ENCODE results near the gene SMPDL3A. TPM values are rescaled to one million over a fixed set of nuclear protein-coding genes. Genes with fewer than 3 reads are reported as not detected.

Gene SMPDL3A
- total and polyA plus RNA-seq, 5 experiments from 2014 or later = 0.21 TPM; not detected in 4

DNA sequence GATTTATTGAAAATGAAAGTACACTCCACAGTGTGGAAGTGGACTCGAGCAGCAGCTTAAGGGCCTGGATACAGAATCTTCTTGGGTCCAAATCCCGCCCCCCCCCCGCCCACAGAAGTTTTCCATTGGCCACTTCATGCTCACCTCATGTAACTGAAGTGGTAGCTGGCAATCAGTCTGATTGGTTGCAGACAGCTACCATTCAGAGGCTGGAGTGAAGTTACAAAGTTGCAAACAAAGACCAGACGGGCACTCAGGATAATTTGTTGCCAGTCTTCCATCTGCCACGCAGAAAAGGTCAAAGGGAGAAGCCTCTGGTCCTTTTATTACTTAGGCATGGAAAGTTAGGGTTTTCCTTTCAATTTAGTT, 35.4 kb upstream of the SMPDL3A start:
- no peaks in the 10 kb centered on the region for H3K27me3 Mint-ChIP-seq
- H3K36me3 Mint-ChIP-seq = no peaks in the 10 kb centered on the region
- H3K4me1 Mint-ChIP-seq = peaks cover 16 to 35% (median 30%) of the 10 kb centered on the region in 4 donors
- peaks cover 0 to 2% (median 0%) of the 10 kb centered on the region in 9 donors for H3K9me3 Mint-ChIP-seq
- ATAC-seq (no peak), DNase-seq (no peak)
- POLR2A ChIA-PET = no interaction called here
- H3K4me3 Mint-ChIP-seq = no peak overlapping the region
- H3K27ac Mint-ChIP-seq = peak overlapping the region in 2 of 10 donors; percentile 41 to 78

GRCh38 chr6:122754191-122754731, 34.8 kb upstream of the SMPDL3A start:
- H3K9me3 Mint-ChIP-seq = peaks cover 0 to 2% (median 0%) of the 10 kb centered on the region in 9 donors
- H3K36me3 Mint-ChIP-seq = no peaks in the 10 kb centered on the region
- no peaks in the 10 kb centered on the region for H3K27me3 Mint-ChIP-seq
- peak overlapping the region in 2 of 10 donors; percentile 1 to 84 for H3K27ac Mint-ChIP-seq
- H3K4me1 Mint-ChIP-seq = peaks cover 16 to 35% (median 30%) of the 10 kb centered on the region in 4 donors
- H3K4me3 Mint-ChIP-seq = no peak overlapping the region
- POLR2A ChIA-PET = no interaction called here
- ATAC-seq (no peak), DNase-seq (no peak)

DNA sequence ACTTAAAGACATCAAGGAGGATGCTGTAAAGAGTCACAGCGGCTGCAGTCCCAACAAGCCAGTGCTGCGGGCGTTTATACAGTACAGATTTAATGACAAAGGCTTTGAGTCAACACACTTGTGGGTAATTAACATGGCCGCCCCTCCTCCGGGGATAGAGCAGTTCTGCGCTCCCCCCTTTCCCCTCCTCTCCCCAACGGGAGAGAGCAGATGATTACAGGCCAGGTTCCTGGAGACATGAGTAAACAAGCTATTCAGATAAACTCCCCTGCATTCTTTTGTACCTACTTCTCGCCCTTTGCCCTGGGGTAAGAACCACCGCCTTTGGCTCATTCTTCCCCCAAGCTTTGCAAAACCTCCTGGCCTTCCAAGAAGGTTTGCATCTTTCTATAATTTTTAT, 33.2 kb upstream of the SMPDL3A start:
- no peak for ATAC-seq
- POLR2A ChIA-PET = no interaction called here
- no peak overlapping the region for H3K27ac Mint-ChIP-seq
- H3K9me3 Mint-ChIP-seq = peaks cover 0 to 2% (median 0%) of the 10 kb centered on the region in 9 donors
- H3K27me3 Mint-ChIP-seq = no peaks in the 10 kb centered on the region
- no peak for DNase-seq
- no peaks in the 10 kb centered on the region for H3K36me3 Mint-ChIP-seq
- H3K4me3 Mint-ChIP-seq = no peak overlapping the region
- peaks cover 13 to 29% (median 24%) of the 10 kb centered on the region in 4 donors for H3K4me1 Mint-ChIP-seq

- no peak overlapping the region for H3K4me3 Mint-ChIP-seq
- H3K36me3 Mint-ChIP-seq = no peaks in the 10 kb centered on the region
- DNase-seq (no peak), ATAC-seq (no peak)
- H3K4me1 Mint-ChIP-seq = peaks cover 0 to 10% (median 4%) of the 10 kb centered on the region in 4 donors
- no peak overlapping the region for H3K27ac Mint-ChIP-seq
- H3K9me3 Mint-ChIP-seq = peaks cover 0 to 5% (median 0%) of the 10 kb centered on the region in 9 donors
- H3K27me3 Mint-ChIP-seq = peaks cover 0 to 1% (median 0%) of the 10 kb centered on the region in 5 donors
- POLR2A ChIA-PET = no interaction called here
Measured at GRCh38 chr6:122758927-122759334, 30.1 kb upstream of the SMPDL3A start.

DNA sequence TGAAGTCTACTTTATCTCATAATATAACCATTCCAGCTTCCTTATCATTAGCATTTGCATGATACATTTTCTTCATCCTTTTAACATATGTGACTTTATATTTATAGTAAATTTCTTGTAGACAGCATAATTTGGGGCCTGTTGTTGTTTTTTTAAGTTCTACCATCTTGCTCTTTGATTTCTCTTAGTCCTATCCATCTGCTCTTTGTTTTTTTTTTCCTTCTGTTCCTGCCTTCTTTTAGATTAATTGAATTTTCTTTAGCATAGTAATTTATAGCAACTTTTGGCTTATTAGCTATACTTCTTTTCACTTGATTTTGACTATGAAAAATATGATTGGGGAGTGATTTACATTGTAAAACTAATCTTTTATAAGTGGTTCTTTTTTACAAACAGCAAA, 28.7 kb upstream of the SMPDL3A start:
- Mint-ChIP-seq H3K9me3 (peaks cover 0 to 10% (median 0%) of the 10 kb centered on the region in 9 donors), H3K4me1 (no peaks in the 10 kb centered on the region), H3K36me3 (no peaks in the 10 kb centered on the region), H3K27ac (no peak overlapping the region), H3K4me3 (no peak overlapping the region), H3K27me3 (peaks cover 0 to 1% (median 0%) of the 10 kb centered on the region in 5 donors)
- POLR2A ChIA-PET = no interaction called here
- ATAC-seq = no peak
- no peak for DNase-seq

DNA sequence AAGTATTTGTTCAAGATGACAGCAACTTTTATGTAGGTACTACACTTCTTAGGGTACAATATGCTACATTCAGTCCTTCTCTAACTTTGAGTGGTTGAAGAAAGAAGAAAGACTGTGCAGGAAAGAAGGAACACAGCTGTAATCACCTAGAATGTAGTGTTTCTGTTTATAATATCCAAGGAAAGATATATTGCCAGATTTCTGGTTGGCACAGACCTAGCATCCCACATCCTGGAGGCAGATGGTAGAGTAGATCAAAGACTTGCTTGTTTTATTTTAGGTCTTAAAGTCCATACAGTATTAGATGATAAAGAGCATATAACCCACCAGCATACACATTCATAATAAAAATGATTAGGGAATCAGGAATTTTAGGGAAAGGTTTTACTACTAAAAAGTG, 22.8 kb upstream of the SMPDL3A start:
- Mint-ChIP-seq H3K4me1 (no peaks in the 10 kb centered on the region), H3K9me3 (peaks cover 0 to 10% (median 0%) of the 10 kb centered on the region in 9 donors), H3K4me3 (no peak overlapping the region), H3K27ac (no peak overlapping the region), H3K27me3 (peaks cover 3 to 20% (median 8%) of the 10 kb centered on the region in 5 donors), H3K36me3 (no peaks in the 10 kb centered on the region)
- POLR2A ChIA-PET = no interaction called here
- ATAC-seq (no peak), DNase-seq (no peak)

DNA sequence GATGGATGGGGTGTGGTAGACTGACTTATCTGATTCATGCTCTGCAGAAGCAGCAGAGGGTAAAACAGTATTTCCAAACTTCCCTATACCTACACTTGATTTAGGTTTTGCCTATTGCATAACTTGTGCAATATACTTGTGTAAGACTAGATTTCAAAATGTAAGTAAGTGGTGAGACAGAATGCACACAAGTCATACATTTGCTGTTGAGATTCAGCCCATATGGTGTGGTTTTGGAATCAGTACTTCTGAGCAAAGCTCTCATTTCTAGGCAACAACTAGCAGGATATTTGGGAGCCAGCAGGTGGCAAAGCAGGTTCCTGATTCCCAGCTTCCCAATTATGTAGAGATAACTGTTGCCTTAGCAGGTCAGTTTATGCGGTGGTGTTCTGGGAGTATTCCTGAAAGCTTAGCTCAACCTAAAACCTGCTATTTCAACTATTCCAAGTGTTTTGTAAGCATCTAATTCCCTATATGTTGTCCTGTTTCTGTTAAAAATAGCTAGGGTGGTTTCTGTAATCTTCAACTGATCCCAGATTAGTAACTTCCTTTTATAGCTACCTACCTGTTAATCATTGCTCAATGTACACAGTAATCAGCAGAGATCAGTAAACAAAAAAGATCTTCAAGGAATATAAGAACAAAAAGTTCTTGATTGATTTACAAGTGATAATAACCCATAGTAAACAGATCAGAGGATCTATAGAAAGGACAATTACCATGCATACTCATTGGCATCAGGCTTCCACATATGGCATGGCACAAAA, 18.0 kb upstream of the SMPDL3A start:
- ATAC-seq (no peak), DNase-seq (no peak)
- H3K27ac Mint-ChIP-seq = no peak overlapping the region
- no peak overlapping the region for H3K4me3 Mint-ChIP-seq
- POLR2A ChIA-PET = no interaction called here
- peaks cover 9 to 34% (median 17%) of the 10 kb centered on the region in 5 donors for H3K27me3 Mint-ChIP-seq
- peaks cover 0 to 10% (median 2%) of the 10 kb centered on the region in 9 donors for H3K9me3 Mint-ChIP-seq
- no peaks in the 10 kb centered on the region for H3K4me1 Mint-ChIP-seq
- no peaks in the 10 kb centered on the region for H3K36me3 Mint-ChIP-seq

DNA sequence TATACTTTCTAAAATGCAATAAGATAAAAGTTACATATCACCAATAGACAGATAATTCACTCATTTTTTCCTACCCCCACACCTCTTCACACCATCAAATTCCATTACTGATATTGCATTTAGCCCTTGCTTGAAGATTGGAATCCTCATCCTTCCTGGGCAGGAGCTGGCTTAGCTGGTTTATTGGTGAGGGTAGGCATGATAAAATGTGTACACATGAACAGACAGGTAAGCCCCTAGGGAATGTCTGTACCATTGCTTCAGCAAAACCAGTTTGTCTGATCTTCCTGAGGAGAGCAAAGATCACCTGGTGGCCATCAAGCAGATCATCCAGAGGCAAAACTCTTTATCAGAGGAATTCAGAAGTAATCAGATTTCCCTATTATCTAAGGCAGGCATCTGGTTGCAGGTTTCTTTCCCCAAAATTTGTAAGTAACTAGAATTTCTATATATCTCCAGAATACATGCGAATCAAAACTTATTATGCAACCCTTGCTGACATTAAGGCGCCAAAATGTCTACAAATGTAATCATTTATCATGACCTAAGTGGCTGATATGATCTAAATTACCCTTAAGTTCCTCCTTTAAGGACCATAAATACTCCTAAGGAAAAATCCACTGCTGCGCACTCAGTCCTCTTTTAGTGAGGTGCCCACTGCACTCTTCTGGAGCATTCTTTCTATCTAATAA, 16.2 kb upstream of the SMPDL3A start:
- Mint-ChIP-seq H3K36me3 (no peaks in the 10 kb centered on the region), H3K4me1 (no peaks in the 10 kb centered on the region), H3K27ac (no peak overlapping the region), H3K27me3 (peaks cover 7 to 29% (median 12%) of the 10 kb centered on the region in 5 donors), H3K9me3 (peaks cover 0 to 12% (median 2%) of the 10 kb centered on the region in 9 donors), H3K4me3 (no peak overlapping the region)
- ATAC-seq = no peak
- POLR2A ChIA-PET = no interaction called here
- no peak for DNase-seq

GRCh38 chr6:122775975-122776374, 13.1 kb upstream of the SMPDL3A start:
- DNase-seq = no peak
- ATAC-seq = no peak
- POLR2A ChIA-PET = no interaction called here
- H3K27ac Mint-ChIP-seq = no peak overlapping the region
- H3K27me3 Mint-ChIP-seq = peaks cover 5 to 25% (median 20%) of the 10 kb centered on the region in 5 donors
- no peaks in the 10 kb centered on the region for H3K4me1 Mint-ChIP-seq
- peaks cover 0 to 12% (median 2%) of the 10 kb centered on the region in 9 donors for H3K9me3 Mint-ChIP-seq
- no peaks in the 10 kb centered on the region for H3K36me3 Mint-ChIP-seq
- H3K4me3 Mint-ChIP-seq = no peak overlapping the region

- no peak for DNase-seq
- no peak for ATAC-seq
- H3K4me1 Mint-ChIP-seq = no peaks in the 10 kb centered on the region
- no peak overlapping the region for H3K27ac Mint-ChIP-seq
- H3K4me3 Mint-ChIP-seq = no peak overlapping the region
- H3K27me3 Mint-ChIP-seq = peaks cover 0 to 28% (median 4%) of the 10 kb centered on the region in 5 donors
- POLR2A ChIA-PET = no interaction called here
- peaks cover 0 to 12% (median 2%) of the 10 kb centered on the region in 9 donors for H3K9me3 Mint-ChIP-seq
- no peaks in the 10 kb centered on the region for H3K36me3 Mint-ChIP-seq
Measured at GRCh38 chr6:122778302-122778701, 10.8 kb upstream of the SMPDL3A start.

DNA sequence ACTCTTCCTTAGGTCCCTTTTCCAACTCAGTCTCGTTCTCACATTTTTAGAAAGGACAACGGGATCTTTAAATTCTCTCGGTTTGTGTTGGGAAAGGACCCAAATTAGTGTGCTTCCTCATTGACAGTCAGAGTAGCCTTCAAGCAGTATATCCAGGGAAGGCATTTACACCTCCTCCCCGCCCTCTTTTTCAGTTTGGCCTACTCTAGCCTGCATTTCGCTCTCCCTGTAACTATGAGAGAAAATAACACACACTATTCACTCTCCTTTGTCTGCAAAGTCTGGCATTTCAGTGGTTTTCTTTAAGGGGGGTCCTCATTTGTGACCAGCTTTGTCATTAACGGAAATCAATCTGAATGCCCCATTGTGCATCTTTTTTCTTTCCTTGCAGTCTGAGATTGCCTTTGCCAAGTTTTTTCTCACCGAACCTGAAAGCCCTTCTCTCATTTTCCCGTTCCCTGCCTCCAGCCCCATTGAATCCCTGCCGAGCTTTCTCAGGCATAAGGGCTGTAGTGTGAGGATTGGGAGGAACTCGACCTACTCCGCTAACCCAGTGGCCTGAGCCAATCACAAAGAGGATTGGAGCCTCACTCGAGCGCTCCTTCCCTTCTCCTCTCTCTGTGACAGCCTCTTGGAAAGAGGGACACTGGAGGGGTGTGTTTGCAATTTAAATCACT, 9.9 kb upstream of the SMPDL3A start:
- peaks cover 0 to 28% (median 4%) of the 10 kb centered on the region in 5 donors for H3K27me3 Mint-ChIP-seq
- ATAC-seq (no peak), DNase-seq (no peak)
- no peaks in the 10 kb centered on the region for H3K36me3 Mint-ChIP-seq
- H3K4me1 Mint-ChIP-seq = no peaks in the 10 kb centered on the region
- POLR2A ChIA-PET = no interaction called here
- peaks cover 0 to 12% (median 2%) of the 10 kb centered on the region in 9 donors for H3K9me3 Mint-ChIP-seq
- H3K4me3 Mint-ChIP-seq = no peak overlapping the region
- no peak overlapping the region for H3K27ac Mint-ChIP-seq

- Mint-ChIP-seq H3K9me3 (peaks cover 0 to 12% (median 2%) of the 10 kb centered on the region in 9 donors), H3K27ac (no peak within 1 kb of the TSS), H3K4me3 (no peak within 1 kb of the TSS), H3K4me1 (no peaks in the 10 kb centered on the region), H3K27me3 (peaks cover 0 to 28% (median 5%) of the 10 kb centered on the region in 5 donors), H3K36me3 (no peaks in the 10 kb centered on the region)
- DNase-seq (no peak), ATAC-seq (no peak)
- POLR2A ChIA-PET = no interaction called here
Measured at GRCh38 chr6:122779667-122780066, 9.4 kb upstream of the SMPDL3A start, which contains the start of gene FABP7. TSS of gene FABP7 (plus strand) at chr6:122779716. CDS start at chr6:122779795, 79 bp downstream.

All from naive thymus-derived CD8-positive, alpha-beta T cell (primary cell).